HepG2 (cell line): Measurements from ENCODE around the gene MEIS1. TPM values are rescaled to one million over a fixed set of nuclear protein-coding genes. Genes with fewer than 3 reads are reported as not detected.

ENCODE experiments used
- ATAC-seq: fragments of 200-7000 bp; cut with Tn5 transposase; 3 replicates; pipeline ENCODE4 v1.9.1; 2020; ENCODE audit warnings: mild to moderate bottlenecking, moderate library complexity
- BruUV-seq: library from RNA; stranded (reverse); fragments of 400-500 nt; replicated peaks from 2 replicates; lab custom pipeline; 2021; lab: Mats Ljungman, UMichigan
- CTCF ChIA-PET: fragments of 300-600 bp; formaldehyde crosslinking; extraction: SDS; loops from one replicate; lab custom pipeline; 2021; ENCODE audit warnings: low total read pairs, inconsistent platforms, low intra/inter-chr PET ratio; lab: Yijun Ruan, JAX
- POLR2A ChIA-PET: fragments of 350-600 bp; sonication (Branson Sonifier 250); formaldehyde crosslinking; loops from one replicate; lab custom pipeline; 2020; ENCODE audit warnings: antibody characterized with exemption, inconsistent platforms; lab: Yijun Ruan, JAX
- DNase-seq: peaks from one replicate; pipeline ENCODE4 v3.0.0-alpha.2; 2015; ENCODE audit warnings: low spot score
- FAIRE-seq: peaks from 3 replicates; lab custom pipeline; 2011; peaks lifted over from hg19 to GRCh38; lab: Jason Lieb, UNC
- H2AFZ ChIP-seq: one replicate; pipeline ENCODE4 v1.6.1; 2011; ENCODE audit warnings: low read length, inconsistent platforms
- H3K27ac ChIP-seq: fragments of 300-600 bp; 3 replicates; pipeline ENCODE4 v1.8.0; 2011; ENCODE audit warnings: mixed run types, mild to moderate bottlenecking, mixed read lengths, low read length, inconsistent platforms; ENCODE audit not compliant: insufficient read depth; ENCODE audit errors: extremely low read length
- H3K27me3 ChIP-seq, 2 experiments: fragments of 200-600 bp in 1 of 2; 2 replicates in 1 of 2; 3 replicates in 1 of 2; pipeline versions ENCODE4 v1.6.0 to v1.8.0; 2011; ENCODE audit warnings: low read length in 2 of 2, mild to moderate bottlenecking in 2 of 2, moderate library complexity in 2 of 2, inconsistent platforms in 1 of 2; ENCODE audit not compliant: insufficient read depth in 2 of 2, control insufficient read depth in 1 of 2
- H3K36me3 ChIP-seq, 2 experiments: fragments of 200-600 bp in 1 of 2; replicated peaks in 1 of 2; 2 replicates in 1 of 2; 3 replicates in 1 of 2; pipeline versions ENCODE4 v1.5.1 to v1.8.0; 2011; ENCODE audit warnings: low read length in 2 of 2, inconsistent platforms in 1 of 2; ENCODE audit not compliant: insufficient read depth in 2 of 2, control insufficient read depth in 1 of 2
- H3K4me1 ChIP-seq: 2 replicates; pipeline ENCODE4 v1.5.1; 2012; ENCODE audit warnings: low read length, inconsistent platforms; ENCODE audit not compliant: insufficient read depth
- H3K4me2 ChIP-seq: 2 replicates; pipeline ENCODE4 v1.6.0; 2011; ENCODE audit warnings: low read depth, low read length, inconsistent platforms
- H3K4me3 ChIP-seq, 3 experiments: fragments of 200-600 bp in 1 of 3; sonication (generic), shearing (Covaris generic) in 1 of 3; replicated peaks in 1 of 3; 2 replicates each; pipeline ENCODE4 v1.5.1; 2011 to 2016; ENCODE audit warnings: low read length in 3 of 3, inconsistent platforms in 2 of 3, low read depth in 2 of 3, mild to moderate bottlenecking in 2 of 3, control low read depth in 1 of 3, mixed read lengths in 1 of 3; ENCODE audit not compliant: insufficient read depth in 1 of 3
- H3K79me2 ChIP-seq: one replicate; pipeline ENCODE4 v1.6.1; 2011; ENCODE audit warnings: low read length, inconsistent platforms; ENCODE audit not compliant: insufficient read depth
- H3K9ac ChIP-seq: 2 replicates; pipeline ENCODE4 v1.6.0; 2011; ENCODE audit warnings: mild to moderate bottlenecking, low read depth, low read length, inconsistent platforms; ENCODE audit not compliant: insufficient read depth
- H3K9me3 ChIP-seq: 2 replicates; pipeline ENCODE4 v1.5.1; 2012; ENCODE audit warnings: mild to moderate bottlenecking, low read length
- H4K20me1 ChIP-seq: 2 replicates; pipeline ENCODE4 v1.6.0; 2011; ENCODE audit warnings: inconsistent platforms, mild to moderate bottlenecking, low read length, moderate library complexity; ENCODE audit not compliant: insufficient read depth
- ASH2L ChIP-seq: fragments of 300-600, 200-600 bp; sonication (generic); IDR thresholded peaks from 2 replicates; pipeline ENCODE4 v1.7.0; 2017; ENCODE audit warnings: low read depth, mild to moderate bottlenecking, moderate library complexity, mixed read lengths, low read length; ENCODE audit not compliant: insufficient read length
- IKZF1 ChIP-seq: fragments of 450-650 bp; IDR thresholded peaks from 2 replicates; pipeline ENCODE4 v1.7.1; 2016
- NFYC ChIP-seq: IDR thresholded peaks from 2 replicates; pipeline ENCODE4 v1.6.1; 2016; ENCODE audit warnings: missing genetic modification reagents, missing compliant biosample characterization
- SRY ChIP-seq: sonication (generic); formaldehyde crosslinking; IDR thresholded peaks from 2 replicates; pipeline ENCODE4 v1.8.0; 2022; ENCODE audit warnings: mild to moderate bottlenecking, missing genetic modification reagents
- ZFP36L1 ChIP-seq: sonication (generic); formaldehyde crosslinking; IDR thresholded peaks from 2 replicates; pipeline ENCODE4 v1.8.0; 2022; ENCODE audit warnings: mild to moderate bottlenecking, missing genetic modification reagents, moderate library complexity
- ZNF230 ChIP-seq: sonication (generic); formaldehyde crosslinking; IDR thresholded peaks from 2 replicates; pipeline ENCODE4 v1.4.0; 2020; ENCODE audit warnings: mild to moderate bottlenecking, missing genetic modification reagents
- ZNF256 ChIP-seq: sonication (generic); formaldehyde crosslinking; conservative IDR thresholded peaks from 2 replicates; pipeline ENCODE4 v1.4.0; 2020; ENCODE audit warnings: missing genetic modification reagents
- ZNF431 ChIP-seq: sonication (generic); formaldehyde crosslinking; IDR thresholded peaks from 2 replicates; pipeline ENCODE4 v1.9.0; 2022; ENCODE audit warnings: missing genetic modification reagents, low read depth, mild to moderate bottlenecking, borderline replicate concordance
- ZNF761 ChIP-seq: sonication (generic); formaldehyde crosslinking; conservative IDR thresholded peaks from 2 replicates; pipeline ENCODE4 v1.4.0; 2020; ENCODE audit warnings: mild to moderate bottlenecking, missing genetic modification reagents
- ZNF788 ChIP-seq: sonication (generic); formaldehyde crosslinking; IDR thresholded peaks from 2 replicates; pipeline ENCODE4 v1.5.0; 2020; ENCODE audit warnings: mild to moderate bottlenecking, missing genetic modification reagents, borderline replicate concordance
- WGBS: methylation state at CpG from one replicate; pipeline ENCODE4 v1.1.6; 2017; ENCODE audit warnings: low lambda C conversion rate; 5-methylcytosine and 5-hydroxymethylcytosine counted together
- in situ Hi-C: cut with HindIII; loops from 2 replicates; pipeline ENCODE4 v1.10.0; 2017; ENCODE audit warnings: low pct_unique_long_range_greater_than_20kb; ENCODE audit not compliant: extremely low pct_ligation_motif_present
- intact Hi-C: fragments of 100-400 bp; cut with micrococcal nuclease; formaldehyde crosslinking; loops from one replicate; pipeline ENCODE4 v1.10.0; 2022; ENCODE audit not compliant: unreplicated experiment
- polyA plus RNA-seq, 8 experiments: library from polyadenylated mRNA; depleted of rRNA in 3 of 8; stranded (reverse) in 7 of 8; unstranded in 1 of 8; fragments of >200 nt; fragmentation: Illumina TruSeq in 4 of 8; extraction: Trizol in 4 of 8; gene quantifications; 2 replicates each; pipeline versions ENCODE4 v1.2.1 to v1.2.3, GENCODE V29; 2011 to 2016; ENCODE audit warnings: low read depth in 4 of 8, missing spikeins in 1 of 8, mixed read lengths in 1 of 8; ENCODE audit not compliant: insufficient read depth in 1 of 8
- total RNA-seq, 5 experiments: library from RNA; depleted of rRNA; stranded (reverse); fragments of >200 nt; fragmentation: Illumina TruSeq; extraction: Trizol; gene quantifications; 2 replicates each; pipeline ENCODE4 v1.2.3, GENCODE V29; 2016; ENCODE audit warnings: low read depth in 1 of 5
- TF ChIP-seq, protein P1 (sequence below): IDR thresholded peaks from 2 replicates; pipeline ENCODE4 v1.6.1; 2016; ENCODE audit warnings: low read depth

The MEIS1 gene
- total and polyA plus RNA-seq, 2 of the 13 experiments (the other 11 are each of a cell fraction or from before 2014, with no cell fraction given) = 3.8 to 6.0 TPM

GRCh38 chr2:66447677-66448076, 12.8 kb downstream of the MEIS1 start:
- TF ChIP-seq ZNF431 (CRISPR knock-in tag) (no peak), IKZF1 (no peak), NFYC (CRISPR knock-in tag) (no peak), ZNF230 (CRISPR knock-in tag) (no peak), ZNF256 (CRISPR knock-in tag) (no peak)
- 85% methylated on average over 2 of the region's 2 CpGs for WGBS
- Histone ChIP-seq H4K20me1 (no peaks in the 10 kb centered on the region), H3K27ac (no peak overlapping the region), H3K27me3 (no peaks in the 10 kb centered on the region), H3K4me3 (no peak overlapping the region), H3K79me2 (no peaks in the 10 kb centered on the region), H3K9ac (no peak overlapping the region), H3K4me2 (no peak overlapping the region), H2AFZ (no peak overlapping the region), H3K4me1 (no peaks in the 10 kb centered on the region), H3K9me3 (no peaks in the 10 kb centered on the region), H3K36me3 (no peaks in the 10 kb centered on the region)
- ChIA-PET POLR2A (no interaction called here), CTCF (no interaction called here)
- FAIRE-seq = no peak
- BruUV-seq = no TSS peak
- DNase-seq = no peak
- in situ Hi-C loops = loop anchor here (25.0 kb wide), 4 partner anchors 765 to 1590 kb away; no protein-coding TSS in a partner anchor
- intact Hi-C loops = no loop called here
- ATAC-seq = no peak

DNA sequence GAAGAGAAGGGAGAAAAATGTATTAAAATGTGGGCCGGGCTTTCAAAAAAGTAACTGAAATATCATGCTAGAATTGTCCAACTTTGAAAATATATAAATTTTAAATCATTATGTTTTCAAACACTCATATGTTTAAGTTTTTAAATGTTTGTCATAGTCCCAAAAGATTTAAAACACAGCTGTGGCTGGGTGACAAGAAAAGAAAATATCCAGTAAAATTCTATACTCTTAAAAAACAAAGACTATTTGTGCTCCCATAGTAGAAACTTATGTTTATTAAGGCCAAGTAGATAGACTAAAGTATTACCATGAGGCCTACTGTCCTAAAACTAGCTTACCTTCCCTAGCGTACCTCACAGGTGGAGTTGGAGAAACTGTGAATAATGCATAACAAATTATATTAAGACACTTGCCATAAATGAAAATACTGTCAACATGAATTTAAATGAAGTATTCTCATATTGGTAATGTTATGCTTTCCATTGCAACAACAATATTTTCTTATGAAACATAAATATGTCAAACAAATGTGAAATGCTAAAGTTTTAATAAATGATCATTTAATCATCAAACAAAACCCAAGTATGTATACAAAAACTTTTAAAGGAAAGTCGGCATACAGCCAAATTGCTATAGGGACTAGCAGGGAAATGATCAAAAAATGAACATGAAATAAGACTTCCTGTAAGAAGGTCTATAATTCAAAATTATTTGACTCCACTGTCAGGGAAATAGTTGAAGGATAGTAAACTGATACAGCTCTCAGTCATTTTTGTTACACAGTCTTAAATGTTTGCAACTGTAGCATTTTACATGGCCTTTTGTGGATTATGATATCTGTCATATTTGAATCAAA, 13.4 kb downstream of the MEIS1 start:
- POLR2A ChIA-PET = no interaction called here
- no peak overlapping the region for H3K27ac ChIP-seq
- in situ Hi-C loops = loop anchor here (25.0 kb wide), 4 partner anchors 764 to 1589 kb away; no protein-coding TSS in a partner anchor
- H3K4me3 ChIP-seq = no peak overlapping the region
- BruUV-seq = no TSS peak
- H3K27me3 ChIP-seq = no peaks in the 10 kb centered on the region
- H2AFZ ChIP-seq = no peak overlapping the region
- no peak overlapping the region for H3K9ac ChIP-seq
- intact Hi-C loops = no loop called here
- no peak for ATAC-seq
- H3K4me1 ChIP-seq = no peaks in the 10 kb centered on the region
- no peaks in the 10 kb centered on the region for H3K9me3 ChIP-seq
- H3K79me2 ChIP-seq = no peaks in the 10 kb centered on the region
- TF ChIP-seq ZNF788 = no peak
- no peak for TF ChIP-seq ZFP36L1
- TF ChIP-seq ZNF761 = no peak
- TF ChIP-seq, protein P1, sequence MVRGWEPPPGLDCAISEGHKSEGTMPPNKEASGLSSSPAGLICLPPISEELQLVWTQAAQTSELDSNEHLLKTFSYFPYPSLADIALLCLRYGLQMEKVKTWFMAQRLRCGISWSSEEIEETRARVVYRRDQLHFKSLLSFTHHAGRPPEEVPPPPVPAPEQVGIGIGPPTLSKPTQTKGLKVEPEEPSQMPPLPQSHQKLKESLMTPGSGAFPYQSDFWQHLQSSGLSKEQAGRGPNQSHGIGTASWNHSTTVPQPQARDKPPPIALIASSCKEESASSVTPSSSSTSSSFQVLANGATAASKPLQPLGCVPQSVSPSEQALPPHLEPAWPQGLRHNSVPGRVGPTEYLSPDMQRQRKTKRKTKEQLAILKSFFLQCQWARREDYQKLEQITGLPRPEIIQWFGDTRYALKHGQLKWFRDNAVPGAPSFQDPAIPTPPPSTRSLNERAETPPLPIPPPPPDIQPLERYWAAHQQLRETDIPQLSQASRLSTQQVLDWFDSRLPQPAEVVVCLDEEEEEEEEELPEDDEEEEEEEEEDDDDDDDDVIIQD = no peak
- no peak for TF ChIP-seq ASH2L
- TF ChIP-seq SRY (CRISPR knock-in tag) = no peak
- TF ChIP-seq, all 625 proteins: peak for 0
- 67% methylated on average over 3 of the region's 3 CpGs for WGBS
- DNase-seq (no peak), FAIRE-seq (no peak)
- no peaks in the 10 kb centered on the region for H3K36me3 ChIP-seq
- CTCF ChIA-PET = no interaction called here
- no peaks in the 10 kb centered on the region for H4K20me1 ChIP-seq
- H3K4me2 ChIP-seq = no peak overlapping the region
